HepG2 (cell line): Measurements from ENCODE around the gene ADH1C. TPM values are rescaled to one million over a fixed set of nuclear protein-coding genes. Genes with fewer than 3 reads are reported as not detected.

Experiments used
- ATAC-seq: fragments of 200-7000 bp; cut with Tn5 transposase; 3 replicates; pipeline ENCODE4 v1.9.1; 2020; ENCODE audit warnings: mild to moderate bottlenecking, moderate library complexity
- BruUV-seq: library from RNA; stranded (reverse); fragments of 400-500 nt; replicated peaks from 2 replicates; lab custom pipeline; 2021; lab: Mats Ljungman, UMichigan
- CTCF ChIA-PET: fragments of 300-600 bp; formaldehyde crosslinking; extraction: SDS; loops from one replicate; lab custom pipeline; 2021; ENCODE audit warnings: low total read pairs, inconsistent platforms, low intra/inter-chr PET ratio; lab: Yijun Ruan, JAX
- POLR2A ChIA-PET: fragments of 350-600 bp; sonication (Branson Sonifier 250); formaldehyde crosslinking; loops from one replicate; lab custom pipeline; 2020; ENCODE audit warnings: antibody characterized with exemption, inconsistent platforms; lab: Yijun Ruan, JAX
- DNase-seq: peaks from one replicate; pipeline ENCODE4 v3.0.0-alpha.2; 2015; ENCODE audit warnings: low spot score
- FAIRE-seq: peaks from 3 replicates; lab custom pipeline; 2011; peaks lifted over from hg19 to GRCh38; lab: Jason Lieb, UNC
- H2AFZ ChIP-seq: one replicate; pipeline ENCODE4 v1.6.1; 2011; ENCODE audit warnings: low read length, inconsistent platforms
- H3K27ac ChIP-seq: fragments of 300-600 bp; 3 replicates; pipeline ENCODE4 v1.8.0; 2011; ENCODE audit warnings: mixed run types, mild to moderate bottlenecking, mixed read lengths, low read length, inconsistent platforms; ENCODE audit not compliant: insufficient read depth; ENCODE audit errors: extremely low read length
- H3K27me3 ChIP-seq, 2 experiments: fragments of 200-600 bp in 1 of 2; 2 replicates in 1 of 2; 3 replicates in 1 of 2; pipeline versions ENCODE4 v1.6.0 to v1.8.0; 2011; ENCODE audit warnings: low read length in 2 of 2, mild to moderate bottlenecking in 2 of 2, moderate library complexity in 2 of 2, inconsistent platforms in 1 of 2; ENCODE audit not compliant: insufficient read depth in 2 of 2, control insufficient read depth in 1 of 2
- H3K36me3 ChIP-seq, 2 experiments: fragments of 200-600 bp in 1 of 2; replicated peaks in 1 of 2; 2 replicates in 1 of 2; 3 replicates in 1 of 2; pipeline versions ENCODE4 v1.5.1 to v1.8.0; 2011; ENCODE audit warnings: low read length in 2 of 2, inconsistent platforms in 1 of 2; ENCODE audit not compliant: insufficient read depth in 2 of 2, control insufficient read depth in 1 of 2
- H3K4me1 ChIP-seq: 2 replicates; pipeline ENCODE4 v1.5.1; 2012; ENCODE audit warnings: low read length, inconsistent platforms; ENCODE audit not compliant: insufficient read depth
- H3K4me2 ChIP-seq: 2 replicates; pipeline ENCODE4 v1.6.0; 2011; ENCODE audit warnings: low read depth, low read length, inconsistent platforms
- H3K4me3 ChIP-seq, 3 experiments: fragments of 200-600 bp in 1 of 3; sonication (generic), shearing (Covaris generic) in 1 of 3; replicated peaks in 1 of 3; 2 replicates each; pipeline ENCODE4 v1.5.1; 2011 to 2016; ENCODE audit warnings: low read length in 3 of 3, inconsistent platforms in 2 of 3, low read depth in 2 of 3, mild to moderate bottlenecking in 2 of 3, control low read depth in 1 of 3, mixed read lengths in 1 of 3; ENCODE audit not compliant: insufficient read depth in 1 of 3
- H3K79me2 ChIP-seq: one replicate; pipeline ENCODE4 v1.6.1; 2011; ENCODE audit warnings: low read length, inconsistent platforms; ENCODE audit not compliant: insufficient read depth
- H3K9ac ChIP-seq: 2 replicates; pipeline ENCODE4 v1.6.0; 2011; ENCODE audit warnings: mild to moderate bottlenecking, low read depth, low read length, inconsistent platforms; ENCODE audit not compliant: insufficient read depth
- H3K9me3 ChIP-seq: 2 replicates; pipeline ENCODE4 v1.5.1; 2012; ENCODE audit warnings: mild to moderate bottlenecking, low read length
- H4K20me1 ChIP-seq: 2 replicates; pipeline ENCODE4 v1.6.0; 2011; ENCODE audit warnings: inconsistent platforms, mild to moderate bottlenecking, low read length, moderate library complexity; ENCODE audit not compliant: insufficient read depth
- CAMTA2 ChIP-seq: sonication (generic); formaldehyde crosslinking; IDR thresholded peaks from 2 replicates; pipeline ENCODE4 v1.4.0; 2020; ENCODE audit warnings: mild to moderate bottlenecking, missing genetic modification reagents, borderline replicate concordance
- CEBPB ChIP-seq: IDR thresholded peaks from 2 replicates; pipeline ENCODE4 v1.6.1; 2011; ENCODE audit warnings: low read depth, low read length, improper control_type of control experiment, borderline replicate concordance
- EED ChIP-seq: sonication (generic); formaldehyde crosslinking; IDR thresholded peaks from 2 replicates; pipeline ENCODE4 v1.5.0; 2020; ENCODE audit warnings: mild to moderate bottlenecking, missing genetic modification reagents
- MAFK ChIP-seq, 2 experiments: IDR thresholded peaks in 1 of 2; conservative IDR thresholded peaks in 1 of 2; 2 replicates each; pipeline ENCODE4 v1.6.1; 2011; ENCODE audit warnings: improper control_type of control experiment in 2 of 2, low read length in 2 of 2
- SP140L ChIP-seq: sonication (generic); formaldehyde crosslinking; IDR thresholded peaks from 2 replicates; pipeline ENCODE4 v1.4.0; 2020; ENCODE audit warnings: missing genetic modification reagents, borderline replicate concordance
- ZNF331 ChIP-seq: sonication (generic); formaldehyde crosslinking; IDR thresholded peaks from 2 replicates; pipeline ENCODE4 v1.4.0; 2020; ENCODE audit warnings: missing genetic modification reagents
- ZNF883 ChIP-seq: sonication (generic); formaldehyde crosslinking; IDR thresholded peaks from 2 replicates; pipeline ENCODE4 v1.5.1; 2020; ENCODE audit warnings: mild to moderate bottlenecking, missing genetic modification reagents; ENCODE audit errors: not compliant biosample characterization
- in situ Hi-C: cut with HindIII; loops from 2 replicates; pipeline ENCODE4 v1.10.0; 2017; ENCODE audit warnings: low pct_unique_long_range_greater_than_20kb; ENCODE audit not compliant: extremely low pct_ligation_motif_present
- intact Hi-C: fragments of 100-400 bp; cut with micrococcal nuclease; formaldehyde crosslinking; loops from one replicate; pipeline ENCODE4 v1.10.0; 2022; ENCODE audit not compliant: unreplicated experiment
- polyA plus RNA-seq, 8 experiments: library from polyadenylated mRNA; depleted of rRNA in 3 of 8; stranded (reverse) in 7 of 8; unstranded in 1 of 8; fragments of >200 nt; fragmentation: Illumina TruSeq in 4 of 8; extraction: Trizol in 4 of 8; gene quantifications; 2 replicates each; pipeline versions ENCODE4 v1.2.1 to v1.2.3, GENCODE V29; 2011 to 2016; ENCODE audit warnings: low read depth in 4 of 8, missing spikeins in 1 of 8, mixed read lengths in 1 of 8; ENCODE audit not compliant: insufficient read depth in 1 of 8
- total RNA-seq, 5 experiments: library from RNA; depleted of rRNA; stranded (reverse); fragments of >200 nt; fragmentation: Illumina TruSeq; extraction: Trizol; gene quantifications; 2 replicates each; pipeline ENCODE4 v1.2.3, GENCODE V29; 2016; ENCODE audit warnings: low read depth in 1 of 5

ADH1C gene
- total and polyA plus RNA-seq, 2 of the 13 experiments (the other 11 are each of a cell fraction or from before 2014, with no cell fraction given): not detected

DNA sequence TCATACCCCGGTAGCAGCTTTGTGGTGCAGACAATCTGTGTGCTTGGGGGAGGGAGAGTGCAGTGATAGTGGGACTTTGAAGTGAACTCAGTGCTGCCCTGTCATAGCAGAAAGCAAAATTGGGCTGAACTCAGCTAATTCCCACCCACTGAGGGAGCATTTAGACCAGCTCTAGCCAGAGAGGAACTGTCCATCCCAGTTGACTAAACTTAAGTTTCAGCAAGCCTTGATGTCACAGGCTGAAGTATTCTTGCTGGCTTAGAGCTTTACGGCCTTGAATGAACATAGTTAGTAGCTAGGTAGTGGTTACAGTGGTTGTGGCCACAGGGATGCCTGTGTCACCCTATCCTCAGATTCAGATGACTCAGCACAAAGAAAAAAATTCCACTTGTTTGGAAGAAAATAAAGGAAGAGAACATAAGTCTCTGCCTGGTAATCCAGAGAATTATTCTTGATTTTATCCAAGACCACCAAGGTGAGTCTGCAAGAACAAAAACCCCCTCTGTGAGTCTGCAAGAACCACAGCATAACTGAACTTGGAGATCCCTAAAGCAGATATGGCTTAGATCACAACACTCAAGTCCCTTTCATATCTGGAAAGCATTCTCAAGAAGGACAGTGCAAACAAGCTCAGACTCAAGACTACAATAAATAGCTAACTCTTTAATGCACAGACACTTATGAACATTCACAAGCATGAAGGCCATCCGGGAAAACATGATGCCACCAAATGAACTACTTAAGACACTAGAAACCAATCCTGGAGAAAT is 43.2 kb upstream of the ADH1C start (continued):
- no peak for TF ChIP-seq ZNF883 (CRISPR knock-in tag)
- TF ChIP-seq MAFK (conservative IDR thresholded peaks at IDR 0.05 in 1 of 2, IDR thresholded peaks at IDR 0.05 in 1 of 2; ENCODE audit: low read length in 2 of 2): peak; percentile 95 to 97
- TF ChIP-seq SP140L (CRISPR knock-in tag): no peak
- no peak for TF ChIP-seq ZNF331 (CRISPR knock-in tag)
- TF ChIP-seq CAMTA2 (CRISPR knock-in tag): no peak

DNA sequence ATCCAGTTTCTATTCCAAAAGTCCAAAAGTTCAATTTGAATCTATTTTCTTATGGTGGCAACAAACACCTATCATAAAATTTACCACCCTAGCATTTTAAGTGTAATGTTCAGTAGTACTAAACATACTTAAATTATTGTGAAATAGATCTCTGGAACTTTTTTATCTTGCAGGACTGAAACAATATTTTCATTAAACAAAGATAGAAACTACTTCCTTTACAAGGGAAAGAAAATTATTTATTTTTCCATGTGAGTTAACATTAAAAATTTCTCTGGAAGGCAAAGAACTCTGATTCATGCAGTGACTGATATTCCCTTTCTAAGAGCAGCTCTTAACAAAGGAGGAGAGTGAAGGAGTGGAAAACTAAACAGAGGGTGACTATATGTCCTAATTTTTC is 42.4 kb upstream of the ADH1C start:
- Histone ChIP-seq H3K36me3 (no peaks in the 10 kb centered on the region), H3K4me2 (no peak overlapping the region), H3K4me1 (peaks cover 8% of the 10 kb centered on the region), H3K4me3 (no peak overlapping the region), H2AFZ (no peak overlapping the region), H3K27me3 (no peaks in the 10 kb centered on the region), H3K79me2 (no peaks in the 10 kb centered on the region), H3K9me3 (peaks cover 13% of the 10 kb centered on the region), H3K9ac (no peak overlapping the region), H4K20me1 (no peaks in the 10 kb centered on the region), H3K27ac (no peak overlapping the region)
- in situ Hi-C loops (no loop called here), intact Hi-C loops (no loop called here)
- ATAC-seq (no peak), DNase-seq (no peak), FAIRE-seq (no peak)
- POLR2A ChIA-PET: no interaction called here
- BruUV-seq: no TSS peak
- TF ChIP-seq CEBPB (peak; percentile 23; the same call in 1 of the 2 replicates), EED (CRISPR knock-in tag) (no peak)
- CTCF ChIA-PET: no interaction called here
